ENCODE results near the gene RHBDL3.
A peak's percentile ranks its signal among the peaks of the same experiment; 100 is the strongest.

RHBDL3 gene

GRCh38 chr17:32249475-32249874 lies 16.2 kb upstream of the RHBDL3 start:
- Histone ChIP-seq H3K27me3 (ENCODE audit: control insufficient read depth, insufficient read depth, low read length) (no peaks in the 10 kb centered on the region), H3K4me2 (ENCODE audit: low read length) (no peak overlapping the region), H3K9ac (no peak overlapping the region), H2AFZ (no peak overlapping the region), H3K4me3 (ENCODE audit: low read depth, low read length) (no peak overlapping the region), H3K4me1 (no peaks in the 10 kb centered on the region), H3K36me3 (ENCODE audit: control insufficient read depth, insufficient read depth, low read length) (no peaks in the 10 kb centered on the region), H3K9me3 (ENCODE audit: control insufficient read depth, low read length) (no peaks in the 10 kb centered on the region), H3K27ac (no peak overlapping the region), H3K79me2 (no peaks in the 10 kb centered on the region)
- TF ChIP-seq CTCF (IDR thresholded peaks at IDR 0.05), result no peak

DNA sequence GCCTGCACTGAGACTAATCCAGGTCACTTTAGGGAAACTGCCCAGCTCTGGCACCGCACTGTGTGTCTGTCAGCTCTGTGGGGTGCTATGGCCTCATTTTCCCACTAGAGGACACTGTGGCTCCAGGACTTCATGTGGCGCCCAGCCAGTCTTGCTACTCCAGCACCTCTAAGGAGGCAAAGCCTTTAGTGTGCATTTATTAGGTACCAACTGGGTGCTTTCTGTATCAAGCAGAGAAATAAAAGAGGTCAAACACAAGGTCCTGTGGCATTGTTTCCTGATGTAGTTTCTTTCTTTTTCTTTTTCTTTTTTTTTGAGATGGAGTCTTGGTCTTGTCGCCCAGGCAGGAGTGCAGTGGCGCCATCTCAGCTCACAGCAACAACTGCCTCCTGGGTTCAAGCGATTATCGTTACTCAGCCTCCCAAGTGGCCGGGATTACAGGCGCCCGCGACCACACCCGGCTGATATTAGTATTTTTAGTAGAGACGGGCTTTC lies 12.5 kb upstream of the RHBDL3 start:
- no peak overlapping the region for H3K4me2 ChIP-seq (ENCODE audit: low read length)
- no peaks in the 10 kb centered on the region for H3K4me1 ChIP-seq
- no peaks in the 10 kb centered on the region for H3K27me3 ChIP-seq (ENCODE audit: control insufficient read depth, insufficient read depth, low read length)
- no peak overlapping the region for H3K27ac ChIP-seq
- no peaks in the 10 kb centered on the region for H3K36me3 ChIP-seq (ENCODE audit: control insufficient read depth, insufficient read depth, low read length)
- H3K9ac ChIP-seq, result no peak overlapping the region
- H2AFZ ChIP-seq, result no peak overlapping the region
- no peaks in the 10 kb centered on the region for H3K9me3 ChIP-seq (ENCODE audit: control insufficient read depth, low read length)
- H3K79me2 ChIP-seq, result no peaks in the 10 kb centered on the region
- no peak overlapping the region for H3K4me3 ChIP-seq (ENCODE audit: low read depth, low read length)
- peak; percentile 97 for TF ChIP-seq CTCF (IDR thresholded peaks at IDR 0.05)

DNA sequence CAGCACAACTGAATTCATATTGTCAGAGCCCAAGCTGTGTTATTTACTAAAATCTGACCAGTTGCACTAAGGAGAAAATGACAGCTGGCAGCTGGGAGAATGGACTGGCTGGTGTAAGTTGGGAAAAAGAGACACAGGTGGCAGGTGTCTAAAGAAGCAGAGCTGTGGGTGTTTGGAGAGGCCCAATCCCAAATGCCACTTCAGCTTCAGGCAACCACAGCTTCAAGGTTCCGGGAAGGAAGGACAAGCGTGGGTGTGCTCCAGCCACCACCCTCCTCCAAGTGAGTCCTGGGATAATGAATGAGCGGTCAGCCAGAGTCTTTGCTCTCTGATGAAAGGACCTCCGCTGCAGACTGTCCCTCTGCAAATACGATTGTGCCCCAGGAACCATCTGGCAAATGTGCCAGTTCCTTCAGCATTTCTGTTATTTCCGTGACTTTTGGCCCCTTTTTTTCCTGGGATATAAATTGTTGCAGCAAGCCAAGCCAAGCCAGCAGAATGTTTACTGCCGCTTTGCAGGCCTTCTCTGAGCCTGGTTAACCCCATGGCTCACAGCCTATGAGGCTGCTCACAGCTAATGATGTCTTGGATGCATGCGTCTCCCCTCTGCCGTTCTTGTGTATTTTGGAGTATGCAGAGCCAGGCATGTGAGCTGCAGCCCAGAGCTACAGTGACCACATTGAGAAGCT lies 9.5 kb upstream of the RHBDL3 start:
- Histone ChIP-seq H3K9me3 (ENCODE audit: control insufficient read depth, low read length) (no peaks in the 10 kb centered on the region), H3K9ac (no peak overlapping the region), H3K27ac (no peak overlapping the region), H3K4me3 (ENCODE audit: low read depth, low read length) (no peak overlapping the region), H3K36me3 (ENCODE audit: control insufficient read depth, insufficient read depth, low read length) (no peaks in the 10 kb centered on the region), H3K79me2 (no peaks in the 10 kb centered on the region), H3K4me2 (ENCODE audit: low read length) (no peak overlapping the region), H3K4me1 (no peaks in the 10 kb centered on the region), H3K27me3 (ENCODE audit: control insufficient read depth, insufficient read depth, low read length) (no peaks in the 10 kb centered on the region), H2AFZ (no peak overlapping the region)
- TF ChIP-seq CTCF (IDR thresholded peaks at IDR 0.05), result no peak

DNA sequence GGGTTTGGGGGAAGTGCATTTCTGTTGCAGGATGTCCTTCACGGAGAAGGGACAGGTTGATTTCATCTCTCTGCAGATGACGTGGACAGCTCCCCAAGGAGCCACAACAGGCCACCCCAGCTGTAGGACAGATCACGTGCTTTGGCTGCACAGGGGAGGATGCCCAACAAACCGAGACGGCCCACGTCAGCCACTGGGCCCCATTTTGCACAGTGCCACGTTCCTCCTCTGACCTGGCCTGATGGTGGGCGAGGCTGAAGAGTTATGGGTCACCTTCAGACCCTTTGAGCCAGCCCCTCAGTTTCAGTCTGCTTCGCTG lies 9.0 kb upstream of the RHBDL3 start:
- TF ChIP-seq CTCF (IDR thresholded peaks at IDR 0.05), result no peak
- no peak overlapping the region for H2AFZ ChIP-seq
- no peak overlapping the region for H3K27ac ChIP-seq

More for the DNA sequence above, 9.0 kb upstream of the RHBDL3 start:
- H3K4me2 ChIP-seq (ENCODE audit: low read length), result no peak overlapping the region
- no peak overlapping the region for H3K9ac ChIP-seq
- no peaks in the 10 kb centered on the region for H3K36me3 ChIP-seq (ENCODE audit: control insufficient read depth, insufficient read depth, low read length)
- no peaks in the 10 kb centered on the region for H3K4me1 ChIP-seq
- no peaks in the 10 kb centered on the region for H3K79me2 ChIP-seq
- no peak overlapping the region for H3K4me3 ChIP-seq (ENCODE audit: low read depth, low read length)
- no peaks in the 10 kb centered on the region for H3K9me3 ChIP-seq (ENCODE audit: control insufficient read depth, low read length)
- no peaks in the 10 kb centered on the region for H3K27me3 ChIP-seq (ENCODE audit: control insufficient read depth, insufficient read depth, low read length)

Measured in parathyroid adenoma (tissue), 2 donors.